ENCODE measurements around the gene PHACTR1. TPM values are rescaled to one million over a fixed set of nuclear protein-coding genes. Genes with fewer than 3 reads are reported as not detected.

Gene PHACTR1
- total RNA-seq, 2 experiments from 2014 or later: 0.11 TPM; not detected in 1

GRCh38 chr6:13166269-13166668 is 449.7 kb downstream of the PHACTR1 start:
- peaks cover 1% of the 10 kb centered on the region for H3K27me3 Mint-ChIP-seq
- no peak for TF ChIP-seq CTCF (IDR thresholded peaks at IDR 0.05)
- H3K36me3 Mint-ChIP-seq (ENCODE audit: low read depth): no peaks in the 10 kb centered on the region
- H3K9me3 Mint-ChIP-seq: no peaks in the 10 kb centered on the region
- H3K27ac Mint-ChIP-seq: no peak overlapping the region
- H3K4me3 Mint-ChIP-seq: no peak overlapping the region
- H3K4me1 Mint-ChIP-seq (ENCODE audit: low read depth): no peaks in the 10 kb centered on the region
- POLR2A ChIA-PET: no interaction called here
- CTCF ChIA-PET: no interaction called here
- ATAC-seq (no peak), DNase-seq (no peak)
- intact Hi-C loops (cut with micrococcal nuclease): no loop called here

- no peaks in the 10 kb centered on the region for H3K9me3 Mint-ChIP-seq
- H3K27ac Mint-ChIP-seq: no peak overlapping the region
- ChIA-PET POLR2A (no interaction called here), CTCF (no interaction called here)
- no peak overlapping the region for H3K4me3 Mint-ChIP-seq
- ATAC-seq (no peak), DNase-seq (no peak)
- no peaks in the 10 kb centered on the region for H3K4me1 Mint-ChIP-seq (ENCODE audit: low read depth)
- peaks cover 1% of the 10 kb centered on the region for H3K27me3 Mint-ChIP-seq
- TF ChIP-seq CTCF (IDR thresholded peaks at IDR 0.05): no peak
- no peaks in the 10 kb centered on the region for H3K36me3 Mint-ChIP-seq (ENCODE audit: low read depth)
- intact Hi-C loops (cut with micrococcal nuclease): no loop called here
Measured at GRCh38 chr6:13166916-13167315, 450.3 kb downstream of the PHACTR1 start.

- Mint-ChIP-seq H3K4me3 (no peak overlapping the region), H3K27me3 (peaks cover 9% of the 10 kb centered on the region), H3K4me1 (ENCODE audit: low read depth) (no peaks in the 10 kb centered on the region), H3K36me3 (ENCODE audit: low read depth) (no peaks in the 10 kb centered on the region), H3K27ac (no peak overlapping the region), H3K9me3 (no peaks in the 10 kb centered on the region)
- no peak for DNase-seq
- POLR2A ChIA-PET: no interaction called here
- CTCF ChIA-PET: no interaction called here
- TF ChIP-seq CTCF (IDR thresholded peaks at IDR 0.05): no peak
- intact Hi-C loops (cut with micrococcal nuclease): no loop called here
- no peak for ATAC-seq
Measured at GRCh38 chr6:13172291-13172690, 455.7 kb downstream of the PHACTR1 start.

GRCh38 chr6:13175087-13175486 is 458.5 kb downstream of the PHACTR1 start:
- Mint-ChIP-seq H3K4me3 (no peak overlapping the region), H3K4me1 (ENCODE audit: low read depth) (peaks cover 3% of the 10 kb centered on the region), H3K27ac (no peak overlapping the region), H3K36me3 (ENCODE audit: low read depth) (no peaks in the 10 kb centered on the region), H3K27me3 (peaks cover 11% of the 10 kb centered on the region), H3K9me3 (no peaks in the 10 kb centered on the region)
- no peak for TF ChIP-seq CTCF (IDR thresholded peaks at IDR 0.05)
- ChIA-PET POLR2A (no interaction called here), CTCF (interaction anchor here (0.6 kb wide), 1 partner anchor 158 kb away, joined by 3 read pairs; no protein-coding TSS in a partner anchor)
- intact Hi-C loops (cut with micrococcal nuclease): no loop called here
- ATAC-seq (no peak), DNase-seq (no peak)

GRCh38 chr6:13175759-13176158 is 459.2 kb downstream of the PHACTR1 start:
- ChIA-PET CTCF (interaction anchor here (0.6 to 1.4 kb wide), 2 partner anchors 156 to 159 kb away, joined by 3 read pairs; no protein-coding TSS in a partner anchor), POLR2A (no interaction called here)
- H3K36me3 Mint-ChIP-seq (ENCODE audit: low read depth): no peaks in the 10 kb centered on the region
- DNase-seq (no peak), ATAC-seq (no peak)
- H3K27me3 Mint-ChIP-seq: peaks cover 11% of the 10 kb centered on the region
- H3K9me3 Mint-ChIP-seq: no peaks in the 10 kb centered on the region
- intact Hi-C loops (cut with micrococcal nuclease): no loop called here
- H3K27ac Mint-ChIP-seq: no peak overlapping the region
- TF ChIP-seq CTCF (IDR thresholded peaks at IDR 0.05): no peak
- no peak overlapping the region for H3K4me3 Mint-ChIP-seq
- peaks cover 3% of the 10 kb centered on the region for H3K4me1 Mint-ChIP-seq (ENCODE audit: low read depth)
